HG03378 (cell line): Measurements from ENCODE around the gene METTL15.
"Not testable (repeated sequence)": the region's sequence is repeated elsewhere in the genome, so short reads cannot be mapped to it uniquely, and the experiment has no call there.

Experiments
- ATAC-seq: cut with Tn5 transposase; IDR thresholded peaks from one replicate; pipeline ENCODE4 v1.9.1; 2021; ENCODE audit warnings: mild to moderate bottlenecking, moderate library complexity; ENCODE audit not compliant: unreplicated experiment

METTL15 gene

GRCh38 chr11:28366549-28367346, 258.6 kb downstream of the METTL15 start:
- ATAC-seq, result no peak

- ATAC-seq, result not testable (repeated sequence)
These were observed 269.9 kb downstream of the METTL15 start for GRCh38 chr11:28378095-28378494.
